PC-9 (cell line): ENCODE measurements around the gene HSD17B11.

ENCODE experiments used
- CTCF ChIP-seq: fragments of 200-600 bp; sonication (generic); conservative IDR thresholded peaks from 2 replicates; pipeline ENCODE4 v1.6.1; 2017; ENCODE audit warnings: mixed run types, antibody characterized with exemption, mild to moderate bottlenecking, moderate library complexity
- EZH2 ChIP-seq: fragments of 200-600 bp; sonication (generic); IDR thresholded peaks from 2 replicates; pipeline ENCODE4 v1.8.0; 2017; ENCODE audit warnings: antibody characterized with exemption, low read depth

DNA sequence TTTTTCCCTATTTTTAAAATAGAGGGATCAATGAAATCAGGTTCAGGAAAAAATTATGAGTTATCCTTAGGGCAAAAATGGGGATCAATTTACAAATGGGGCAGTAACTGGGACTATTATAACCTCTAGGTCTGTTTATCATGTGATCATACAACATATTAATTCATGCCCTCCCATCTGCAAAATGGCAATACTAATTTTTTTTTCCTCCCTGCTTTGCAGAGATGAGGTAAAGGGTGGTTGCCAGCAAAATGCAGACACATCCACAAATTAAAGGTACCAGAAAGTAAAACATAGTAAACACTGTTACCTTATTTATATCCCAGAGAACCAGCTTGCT, 467 bp downstream of the HSD17B11 start:
- TF ChIP-seq CTCF: no peak
- TF ChIP-seq EZH2: no peak
